H9 (cell line): ENCODE measurements around the gene SPTBN4. TPM values are rescaled to one million over a fixed set of nuclear protein-coding genes. Genes with fewer than 3 reads are reported as not detected.

ENCODE experiments used
- DNase-seq: peaks from one replicate; pipeline ENCODE4 v3.0.0-alpha.2; 2017
- H2AFZ ChIP-seq: one replicate; pipeline ENCODE4 v1.6.1; 2013; ENCODE audit warnings: mild to moderate bottlenecking, low read length, control low read depth, moderate library complexity
- H2AK5ac ChIP-seq: 2 replicates; pipeline ENCODE4 v1.6.1; 2013; ENCODE audit warnings: low read length, control low read depth, mixed read lengths; ENCODE audit not compliant: insufficient read length
- H2BK120ac ChIP-seq: one replicate; pipeline ENCODE4 v1.6.1; 2013; ENCODE audit warnings: low read depth, mild to moderate bottlenecking, low read length, control low read depth, inconsistent platforms; ENCODE audit not compliant: poor library complexity, severe bottlenecking
- H2BK12ac ChIP-seq: 2 replicates; pipeline ENCODE4 v1.6.1; 2013; ENCODE audit warnings: low read length, control low read depth, mixed read lengths, low read depth; ENCODE audit not compliant: insufficient read length
- H2BK15ac ChIP-seq: 2 replicates; pipeline ENCODE4 v1.6.1; 2013; ENCODE audit warnings: low read depth, low read length, control low read depth
- H2BK20ac ChIP-seq: one replicate; pipeline ENCODE4 v1.6.1; 2013; ENCODE audit warnings: low read depth, mild to moderate bottlenecking, low read length, control low read depth, inconsistent platforms; ENCODE audit not compliant: poor library complexity, severe bottlenecking
- H2BK5ac ChIP-seq: 2 replicates; pipeline ENCODE4 v1.6.1; 2013; ENCODE audit warnings: low read length, control low read depth, mixed read lengths; ENCODE audit not compliant: insufficient read length
- H3K14ac ChIP-seq: 2 replicates; pipeline ENCODE4 v1.6.1; 2013; ENCODE audit warnings: low read length, control low read depth; ENCODE audit not compliant: insufficient read depth
- H3K18ac ChIP-seq: 2 replicates; pipeline ENCODE4 v1.6.1; 2013; ENCODE audit warnings: low read depth, mild to moderate bottlenecking, mixed read lengths, low read length, control low read depth; ENCODE audit not compliant: insufficient read length
- H3K23ac ChIP-seq: 2 replicates; pipeline ENCODE4 v1.6.1; 2013; ENCODE audit warnings: low read length, control low read depth, mixed read lengths, low read depth; ENCODE audit not compliant: insufficient read length
- H3K23me2 ChIP-seq: 2 replicates; pipeline ENCODE4 v1.6.1; 2013; ENCODE audit warnings: low read depth, mild to moderate bottlenecking, mixed read lengths, low read length, control low read depth; ENCODE audit not compliant: insufficient read length, poor library complexity, severe bottlenecking
- H3K27ac ChIP-seq: 2 replicates; pipeline ENCODE4 v1.5.1; 2013; ENCODE audit warnings: low read length, control low read depth, mixed read lengths, low read depth; ENCODE audit not compliant: insufficient read length
- H3K27me3 ChIP-seq: 2 replicates; pipeline ENCODE4 v1.6.1; 2013; ENCODE audit warnings: low read length, control low read depth, inconsistent platforms; ENCODE audit not compliant: insufficient read depth
- H3K4ac ChIP-seq: 2 replicates; pipeline ENCODE4 v1.6.1; 2013; ENCODE audit warnings: low read depth, mild to moderate bottlenecking, control low read depth, inconsistent platforms, low read length, moderate library complexity
- H3K4me1 ChIP-seq: 2 replicates; pipeline ENCODE4 v1.6.1; 2013; ENCODE audit warnings: low read length, control low read depth, inconsistent platforms; ENCODE audit not compliant: insufficient read depth
- H3K4me2 ChIP-seq: 2 replicates; pipeline ENCODE4 v1.6.1; 2013; ENCODE audit warnings: low read length, control low read depth, mixed read lengths; ENCODE audit not compliant: insufficient read length, insufficient read depth
- H3K56ac ChIP-seq: 2 replicates; pipeline ENCODE4 v1.6.1; 2013; ENCODE audit warnings: low read depth, mild to moderate bottlenecking, mixed read lengths, low read length, control low read depth; ENCODE audit not compliant: insufficient read length
- H3K79me1 ChIP-seq: 2 replicates; pipeline ENCODE4 v1.6.1; 2013; ENCODE audit warnings: low read depth, mild to moderate bottlenecking, moderate library complexity, low read length, control low read depth, inconsistent platforms; ENCODE audit not compliant: insufficient read depth, poor library complexity, severe bottlenecking
- H3K79me2 ChIP-seq: 2 replicates; pipeline ENCODE4 v1.6.1; 2013; ENCODE audit warnings: low read length, control low read depth, inconsistent platforms; ENCODE audit not compliant: insufficient read depth
- H3K9ac ChIP-seq: 2 replicates; pipeline ENCODE4 v1.6.1; 2013; ENCODE audit warnings: low read length, control low read depth, mixed read lengths; ENCODE audit not compliant: insufficient read length; ENCODE audit errors: extremely low read depth
- H3K9me3 ChIP-seq: one replicate; pipeline ENCODE4 v1.6.1; 2013; ENCODE audit warnings: low read depth, low read length, inconsistent platforms; ENCODE audit not compliant: control insufficient read depth
- H3T11ph ChIP-seq: one replicate; pipeline ENCODE4 v1.6.1; 2013; ENCODE audit warnings: mild to moderate bottlenecking, low read length, control low read depth, inconsistent platforms
- H4K20me1 ChIP-seq: one replicate; pipeline ENCODE4 v1.6.1; 2013; ENCODE audit not compliant: control insufficient read depth, insufficient read length, insufficient read depth
- H4K5ac ChIP-seq: 2 replicates; pipeline ENCODE4 v1.6.1; 2013; ENCODE audit warnings: low read depth, mild to moderate bottlenecking, mixed read lengths, low read length, control low read depth; ENCODE audit not compliant: insufficient read length
- H4K8ac ChIP-seq: replicated peaks from 2 replicates; pipeline ENCODE4 v1.6.1; 2013; ENCODE audit warnings: low read length, control low read depth, mixed read lengths, low read depth; ENCODE audit not compliant: insufficient read length
- H4K91ac ChIP-seq: 2 replicates; pipeline ENCODE4 v1.6.1; 2013; ENCODE audit warnings: low read depth, mild to moderate bottlenecking, moderate library complexity, mixed read lengths, low read length, control low read depth; ENCODE audit not compliant: insufficient read length
- H3K27ac Mint-ChIP-seq, 3 experiments: 2 replicates in 2 of 3; 3 replicates in 1 of 3; pipeline ENCODE4 v1.8.0; 2020 to 2021; ENCODE audit warnings: mixed read lengths in 3 of 3, mild to moderate bottlenecking in 1 of 3, moderate library complexity in 1 of 3
- H3K27me3 Mint-ChIP-seq: 2 replicates; pipeline ENCODE4 v1.8.0; 2021; ENCODE audit warnings: low read depth, mild to moderate bottlenecking, moderate library complexity, mixed read lengths
- H3K36me3 Mint-ChIP-seq, 3 experiments: 2 replicates in 2 of 3; 3 replicates in 1 of 3; pipeline ENCODE4 v1.8.0; 2020 to 2021; ENCODE audit warnings: low read depth in 3 of 3, mixed read lengths in 3 of 3; ENCODE audit not compliant: insufficient read depth in 1 of 3
- H3K4me1 Mint-ChIP-seq, 2 experiments: 2 replicates each; pipeline ENCODE4 v1.8.0; 2020; ENCODE audit warnings: mixed read lengths in 2 of 2
- H3K4me3 Mint-ChIP-seq, 2 experiments: 2 replicates in 1 of 2; 3 replicates in 1 of 2; pipeline ENCODE4 v1.8.0; 2020 to 2021; ENCODE audit warnings: mild to moderate bottlenecking in 2 of 2, mixed read lengths in 2 of 2, moderate library complexity in 1 of 2
- H3K9me3 Mint-ChIP-seq, 2 experiments: 2 replicates in 1 of 2; 3 replicates in 1 of 2; pipeline ENCODE4 v1.8.0; 2020; ENCODE audit warnings: mild to moderate bottlenecking in 2 of 2, mixed read lengths in 2 of 2, moderate library complexity in 1 of 2
- CTCF ChIP-seq: fragments of 200-600 bp; sonication (generic); conservative IDR thresholded peaks from 3 replicates; pipeline ENCODE4 v1.8.0; 2021; ENCODE audit warnings: antibody characterized with exemption, mild to moderate bottlenecking
- WGBS: extraction: QIAGEN DNeasy Blood & Tissue Kit; methylation state at CpG from one replicate; pipeline ENCODE4 v1.1.7; 2013; ENCODE audit warnings: missing lambda C conversion rate, low lambda C conversion rate, mixed read lengths; ENCODE audit not compliant: insufficient read length; ENCODE audit errors: extremely low coverage; 5-methylcytosine and 5-hydroxymethylcytosine counted together
- total RNA-seq: library from RNA; stranded (reverse); gene quantifications from 2 replicates; pipeline ENCODE4 v1.2.1, GENCODE V29; 2021

Gene SPTBN4
- total RNA-seq, 1 experiment from 2014 or later, result 2.9 TPM

- H3K79me2 ChIP-seq, result no peaks in the 10 kb centered on the region
- H2BK15ac ChIP-seq, result no peak overlapping the region
- H2AK5ac ChIP-seq, result no peak overlapping the region
- H2AFZ ChIP-seq, result no peak overlapping the region
- no peak overlapping the region for H3K27ac ChIP-seq
- H3K79me1 ChIP-seq, result no peaks in the 10 kb centered on the region
- H4K8ac ChIP-seq, result no peak overlapping the region
- H3K36me3 Mint-ChIP-seq, result peaks cover 5 to 27% (median 13%) of the 10 kb centered on the region in 3 experiments; a peak in 6 of 7 replicates
- no peaks in the 10 kb centered on the region; a peak in 1 of 5 replicates for H3K9me3 Mint-ChIP-seq
- H3K27ac Mint-ChIP-seq, result no peak overlapping the region
- no peak overlapping the region for H4K5ac ChIP-seq
- H3K23me2 ChIP-seq, result peaks cover 28% of the 10 kb centered on the region
- H3K9me3 ChIP-seq, result no peaks in the 10 kb centered on the region
- peak overlapping the region; percentile 73 for H3K4me2 ChIP-seq
- H4K20me1 ChIP-seq, result peaks cover 4% of the 10 kb centered on the region
- DNase-seq, result peak; percentile 35
- no peaks in the 10 kb centered on the region for H3K4me1 ChIP-seq
- no peak overlapping the region for H2BK5ac ChIP-seq
- H4K91ac ChIP-seq, result no peak overlapping the region
- H3K18ac ChIP-seq, result no peak overlapping the region
- no peak overlapping the region for H3K4ac ChIP-seq
- H3K9ac ChIP-seq, result no peak overlapping the region
- H3K56ac ChIP-seq, result no peak overlapping the region
- H3T11ph ChIP-seq, result no peak overlapping the region
- peaks cover 8% of the 10 kb centered on the region; the same call in 1 of the 2 replicates for H3K27me3 ChIP-seq
- WGBS, result no CpG with 5 or more reads among the region's 29 CpGs
- H3K27me3 Mint-ChIP-seq, result peaks cover 63% of the 10 kb centered on the region
- H2BK12ac ChIP-seq, result no peak overlapping the region
- H3K4me1 Mint-ChIP-seq, result peaks cover 24 to 48% of the 10 kb centered on the region in 2 experiments
- H2BK120ac ChIP-seq, result no peak overlapping the region
- peak overlapping the region; percentile 63 to 84 for H3K4me3 Mint-ChIP-seq
- H2BK20ac ChIP-seq, result no peak overlapping the region
- H3K23ac ChIP-seq, result no peak overlapping the region
- no peak overlapping the region for H3K14ac ChIP-seq
- TF ChIP-seq CTCF, result no peak
Observed at GRCh38 chr19:40610396-40611064, 143.7 kb downstream of the SPTBN4 start.
